Measurements from ENCODE around the gene DHRS3. TPM values are rescaled to one million over a fixed set of nuclear protein-coding genes. Genes with fewer than 3 reads are reported as not detected.

The DHRS3 gene
- total RNA-seq, 1 experiment from 2014 or later = 54.5 TPM

DNA sequence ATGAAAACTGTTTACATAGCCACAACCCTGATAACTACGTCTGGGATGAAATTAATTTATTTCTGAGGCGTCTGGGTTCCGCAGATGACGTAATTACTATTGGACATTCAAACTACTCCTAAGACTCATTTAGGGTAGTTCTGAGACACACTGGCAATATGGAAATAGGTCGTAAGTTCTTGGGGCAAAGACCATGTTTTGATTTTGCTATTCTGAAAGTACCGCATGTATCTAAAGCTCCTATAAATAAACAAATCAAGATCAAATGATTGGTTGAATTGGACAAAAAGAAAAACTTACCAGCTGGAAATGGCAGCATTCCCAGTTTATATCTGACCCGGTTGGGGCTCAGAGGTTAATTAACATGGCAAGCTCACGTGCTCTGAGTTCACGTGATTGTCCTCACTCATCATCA is 74.3 kb downstream of the DHRS3 start:
- Mint-ChIP-seq H3K4me1 (peaks cover 7 to 30% of the 10 kb centered on the region in 2 experiments), H3K36me3 (ENCODE audit: insufficient read depth in 1 of 3, low read depth in 3 of 3) (no peaks in the 10 kb centered on the region; a peak in 1 of 7 replicates), H3K9me3 (no peaks in the 10 kb centered on the region), H3K27ac (no peak overlapping the region), H3K27me3 (ENCODE audit: low read depth) (no peaks in the 10 kb centered on the region), H3K4me3 (no peak overlapping the region)
- Histone ChIP-seq H3K14ac (ENCODE audit: insufficient read depth, low read length) (no peak overlapping the region), H3K9me3 (ENCODE audit: control insufficient read depth, low read depth, low read length) (no peaks in the 10 kb centered on the region), H2BK5ac (ENCODE audit: insufficient read length, low read length) (no peak overlapping the region), H3T11ph (ENCODE audit: low read length) (no peak overlapping the region), H2BK15ac (ENCODE audit: low read depth, low read length) (no peak overlapping the region), H3K9ac (ENCODE audit: extremely low read depth, insufficient read length, low read length) (no peak overlapping the region), H2BK20ac (ENCODE audit: low read depth, low read length, poor library complexity, severe bottlenecking) (no peak overlapping the region), H3K23me2 (ENCODE audit: insufficient read length, low read depth, low read length, poor library complexity, severe bottlenecking) (no peaks in the 10 kb centered on the region), H3K4me1 (ENCODE audit: insufficient read depth, low read length) (no peaks in the 10 kb centered on the region; the same call in 1 of the 2 replicates), H4K91ac (ENCODE audit: insufficient read length, low read depth, low read length) (no peak overlapping the region), H4K8ac (replicated peaks; ENCODE audit: insufficient read length, low read depth, low read length) (no peak overlapping the region), H3K18ac (ENCODE audit: insufficient read length, low read depth, low read length) (no peak overlapping the region), H3K79me1 (ENCODE audit: insufficient read depth, low read depth, low read length, poor library complexity, severe bottlenecking) (no peaks in the 10 kb centered on the region), H2AK5ac (ENCODE audit: insufficient read length, low read length) (no peak overlapping the region), H3K27ac (ENCODE audit: insufficient read length, low read depth, low read length) (no peak overlapping the region), H3K27me3 (ENCODE audit: insufficient read depth, low read length) (no peaks in the 10 kb centered on the region), H3K4ac (ENCODE audit: low read depth, low read length) (no peak overlapping the region), H2BK120ac (ENCODE audit: low read depth, low read length, poor library complexity, severe bottlenecking) (no peak overlapping the region), H3K56ac (ENCODE audit: insufficient read length, low read depth, low read length) (no peak overlapping the region), H2AFZ (ENCODE audit: low read length) (no peak overlapping the region), H3K4me2 (ENCODE audit: insufficient read depth, insufficient read length, low read length) (no peak overlapping the region), H3K79me2 (ENCODE audit: insufficient read depth, low read length) (no peaks in the 10 kb centered on the region), H2BK12ac (ENCODE audit: insufficient read length, low read depth, low read length) (no peak overlapping the region), H4K20me1 (ENCODE audit: control insufficient read depth, insufficient read depth, insufficient read length) (no peaks in the 10 kb centered on the region), H3K23ac (ENCODE audit: insufficient read length, low read depth, low read length) (no peak overlapping the region), H4K5ac (ENCODE audit: insufficient read length, low read depth, low read length) (no peak overlapping the region)
- WGBS (ENCODE audit: extremely low coverage, insufficient read length, low lambda C conversion rate) = no CpG with 5 or more reads among the region's 9 CpGs
- DNase-seq = no peak
- TF ChIP-seq, protein P1, sequence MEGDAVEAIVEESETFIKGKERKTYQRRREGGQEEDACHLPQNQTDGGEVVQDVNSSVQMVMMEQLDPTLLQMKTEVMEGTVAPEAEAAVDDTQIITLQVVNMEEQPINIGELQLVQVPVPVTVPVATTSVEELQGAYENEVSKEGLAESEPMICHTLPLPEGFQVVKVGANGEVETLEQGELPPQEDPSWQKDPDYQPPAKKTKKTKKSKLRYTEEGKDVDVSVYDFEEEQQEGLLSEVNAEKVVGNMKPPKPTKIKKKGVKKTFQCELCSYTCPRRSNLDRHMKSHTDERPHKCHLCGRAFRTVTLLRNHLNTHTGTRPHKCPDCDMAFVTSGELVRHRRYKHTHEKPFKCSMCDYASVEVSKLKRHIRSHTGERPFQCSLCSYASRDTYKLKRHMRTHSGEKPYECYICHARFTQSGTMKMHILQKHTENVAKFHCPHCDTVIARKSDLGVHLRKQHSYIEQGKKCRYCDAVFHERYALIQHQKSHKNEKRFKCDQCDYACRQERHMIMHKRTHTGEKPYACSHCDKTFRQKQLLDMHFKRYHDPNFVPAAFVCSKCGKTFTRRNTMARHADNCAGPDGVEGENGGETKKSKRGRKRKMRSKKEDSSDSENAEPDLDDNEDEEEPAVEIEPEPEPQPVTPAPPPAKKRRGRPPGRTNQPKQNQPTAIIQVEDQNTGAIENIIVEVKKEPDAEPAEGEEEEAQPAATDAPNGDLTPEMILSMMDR (conservative IDR thresholded peaks at IDR 0.05) = no peak

All from H9 (cell line).